NCI-H2196 (cell line): Measurements from ENCODE around the gene CLCNKB.
A peak's percentile ranks its signal among the peaks of the same experiment; 100 is the strongest.
"Not testable (repeated sequence)": the region's sequence is repeated elsewhere in the genome, so short reads cannot be mapped to it uniquely, and the experiment has no call there.

Source experiments
- DNase-seq: peaks from one replicate; lab custom pipeline; 2025; ENCODE audit not compliant: unreplicated experiment; lab: John Stamatoyannopoulos, UW

Gene CLCNKB

DNA sequence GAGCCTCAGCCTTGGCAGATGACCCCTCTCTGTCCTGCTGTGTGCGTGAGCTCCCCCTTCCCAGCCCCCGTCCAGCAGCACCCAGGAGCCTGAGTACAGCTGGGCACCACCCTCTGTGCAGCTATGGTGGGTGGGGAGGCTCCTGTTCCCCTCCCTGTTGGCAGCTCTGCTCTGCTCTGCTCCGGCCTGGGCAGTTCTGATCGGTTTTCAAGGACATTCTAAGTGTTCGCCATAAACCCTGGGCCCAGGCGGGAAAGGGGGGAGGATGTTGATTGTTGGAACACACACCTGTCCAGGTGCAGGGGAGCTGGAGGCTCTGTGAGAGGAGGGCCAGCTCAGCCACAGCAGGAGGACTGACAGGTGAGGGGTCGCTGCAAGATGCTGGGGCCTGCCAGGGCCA is at the start of gene CLCNKB:
Gene CLCNKB (plus strand): TSS at position 262 of the 400 bp plus-strand sequence. CDS start 711 bp downstream, outside the sequence.
- DNase-seq, result peak; percentile 54

GRCh38 chr1:15994081-15994480 is 49.5 kb upstream of the CLCNKB start:
- DNase-seq, result no peak

DNA sequence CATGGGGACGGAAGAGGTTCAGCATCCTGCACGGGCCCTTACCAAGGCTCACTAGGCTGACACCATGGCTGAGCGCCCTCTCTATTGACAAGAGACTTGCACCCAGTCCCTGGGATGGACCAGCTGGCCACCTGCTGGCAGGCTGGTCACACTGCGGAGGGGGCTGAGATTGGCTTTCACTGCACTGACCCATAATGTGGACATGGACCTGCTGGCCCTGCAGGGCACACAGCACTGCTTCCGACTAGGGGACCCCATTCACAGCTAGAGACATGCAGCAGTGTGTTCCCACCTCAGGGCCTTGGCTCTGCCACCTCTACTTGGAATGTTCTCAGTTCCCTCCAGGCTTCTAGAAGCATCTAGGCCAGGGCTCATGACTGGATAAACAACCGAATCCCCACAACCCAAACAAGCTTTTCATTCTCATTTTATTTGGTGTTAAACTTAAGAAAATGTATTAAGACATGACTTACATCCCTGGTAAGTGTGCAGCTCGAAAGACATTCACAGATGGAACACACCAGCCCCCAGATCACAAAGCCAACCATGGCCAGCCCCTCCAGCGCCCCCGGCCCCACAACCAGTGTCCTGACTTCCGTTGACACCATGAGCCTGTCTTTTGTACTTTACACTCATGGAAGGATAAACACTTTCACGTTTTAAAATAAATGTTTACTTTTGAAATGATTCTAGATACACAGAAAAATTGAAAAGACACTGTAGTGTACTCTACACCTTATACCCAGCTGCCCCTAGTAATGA is 48.8 kb upstream of the CLCNKB start:
- peak; percentile 67 for DNase-seq

DNA sequence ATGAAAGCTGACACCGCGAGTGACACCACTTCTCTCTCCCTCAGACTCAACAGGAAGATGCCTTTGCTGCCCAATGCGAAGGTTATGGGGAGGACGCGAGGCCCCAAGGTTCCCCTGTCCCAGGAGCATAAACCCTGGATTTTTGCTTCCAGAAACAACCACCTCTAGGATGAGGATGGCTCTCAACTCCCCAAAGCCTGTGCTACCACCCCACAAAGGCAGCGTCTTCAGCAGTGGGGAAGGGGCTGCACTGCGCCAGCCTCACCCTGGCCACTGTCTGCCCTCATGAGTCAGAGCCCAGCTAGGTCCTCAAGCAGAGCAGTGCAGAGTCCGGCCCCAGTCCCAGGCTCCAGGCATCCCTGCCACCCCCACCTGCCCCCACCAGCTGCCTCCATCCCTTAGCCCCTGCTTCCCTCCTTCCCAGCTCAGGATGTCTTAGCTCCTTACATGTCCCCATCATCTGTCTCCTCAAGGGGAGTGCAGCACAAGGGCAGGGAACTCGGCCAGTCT is 46.5 kb upstream of the CLCNKB start:
- DNase-seq, result no peak

GRCh38 chr1:15997637-15998280 is 45.8 kb upstream of the CLCNKB start:
- DNase-seq, result no peak

- no peak for DNase-seq
These were observed 44.7 kb upstream of the CLCNKB start for GRCh38 chr1:15998929-15999328.

- DNase-seq, result not testable (repeated sequence)
These were observed 42.3 kb upstream of the CLCNKB start for GRCh38 chr1:16001274-16001673.

- no peak for DNase-seq
These were observed 38.0 kb upstream of the CLCNKB start for GRCh38 chr1:16005597-16005996.

GRCh38 chr1:16006010-16006409 is 37.6 kb upstream of the CLCNKB start:
- DNase-seq, result no peak

GRCh38 chr1:16006552-16007485 is 36.8 kb upstream of the CLCNKB start:
- DNase-seq, result no peak

- no peak for DNase-seq
These were observed 35.8 kb upstream of the CLCNKB start for GRCh38 chr1:16007671-16008341.

DNA sequence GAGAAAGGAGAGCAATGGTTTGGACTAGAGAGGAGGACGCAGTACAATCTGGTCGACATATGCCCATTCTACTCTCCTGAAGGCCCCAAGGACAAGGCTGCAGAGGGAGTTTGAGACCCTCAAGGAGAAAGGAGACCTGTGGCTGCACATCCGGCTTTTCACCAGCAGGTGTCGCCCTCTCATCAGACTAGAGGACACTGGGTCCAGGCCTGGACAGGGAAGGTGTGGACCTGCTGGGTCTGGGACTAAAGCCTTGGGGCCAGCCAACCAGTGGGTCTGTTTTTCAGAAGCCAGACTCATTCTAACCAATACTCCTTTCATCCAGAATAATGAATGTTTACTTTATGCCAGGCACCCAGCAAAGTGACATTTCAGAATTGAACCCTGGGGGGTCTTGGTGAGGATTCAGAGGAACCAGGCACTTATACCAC is 34.5 kb upstream of the CLCNKB start:
- peak; percentile 76 for DNase-seq

DNA sequence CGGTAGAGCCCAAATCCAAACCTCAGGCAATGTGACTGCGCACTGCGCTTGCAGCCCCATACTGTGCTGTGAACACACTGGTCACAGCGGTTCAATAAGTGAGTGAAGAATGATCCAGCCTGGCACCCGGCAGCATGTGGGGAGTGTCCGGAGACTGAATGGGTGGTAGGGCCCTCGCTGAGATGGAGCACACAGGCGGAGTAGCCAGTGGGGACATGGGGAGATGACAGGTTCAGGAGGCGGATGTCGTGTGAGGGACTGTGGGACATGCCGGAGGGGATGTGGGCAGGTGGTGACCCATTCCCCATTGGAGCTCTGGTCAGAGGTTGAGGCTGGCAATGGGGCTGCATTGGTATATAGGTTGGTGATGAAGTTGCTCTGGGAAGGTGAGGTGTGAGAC is 33.9 kb upstream of the CLCNKB start:
- DNase-seq, result no peak

DNA sequence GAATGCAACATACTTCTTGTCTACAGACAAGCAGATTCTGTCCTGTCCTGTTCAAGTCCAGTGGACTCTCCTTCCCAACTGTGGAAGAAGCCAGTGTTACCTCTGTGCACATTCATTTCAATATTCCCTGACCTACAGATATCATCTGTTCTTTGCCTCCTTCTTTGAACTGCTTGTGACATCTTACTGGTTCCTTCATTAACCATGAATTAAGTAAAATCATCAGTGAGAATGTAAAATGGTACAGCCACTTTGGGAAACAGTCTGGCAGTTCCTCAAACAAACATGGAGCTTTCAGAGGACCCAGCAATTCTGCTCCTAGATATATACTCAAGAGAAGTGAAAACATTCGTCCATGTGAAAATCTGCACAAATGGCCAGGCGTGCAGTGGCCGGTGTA is 32.7 kb upstream of the CLCNKB start:
- no peak for DNase-seq

DNA sequence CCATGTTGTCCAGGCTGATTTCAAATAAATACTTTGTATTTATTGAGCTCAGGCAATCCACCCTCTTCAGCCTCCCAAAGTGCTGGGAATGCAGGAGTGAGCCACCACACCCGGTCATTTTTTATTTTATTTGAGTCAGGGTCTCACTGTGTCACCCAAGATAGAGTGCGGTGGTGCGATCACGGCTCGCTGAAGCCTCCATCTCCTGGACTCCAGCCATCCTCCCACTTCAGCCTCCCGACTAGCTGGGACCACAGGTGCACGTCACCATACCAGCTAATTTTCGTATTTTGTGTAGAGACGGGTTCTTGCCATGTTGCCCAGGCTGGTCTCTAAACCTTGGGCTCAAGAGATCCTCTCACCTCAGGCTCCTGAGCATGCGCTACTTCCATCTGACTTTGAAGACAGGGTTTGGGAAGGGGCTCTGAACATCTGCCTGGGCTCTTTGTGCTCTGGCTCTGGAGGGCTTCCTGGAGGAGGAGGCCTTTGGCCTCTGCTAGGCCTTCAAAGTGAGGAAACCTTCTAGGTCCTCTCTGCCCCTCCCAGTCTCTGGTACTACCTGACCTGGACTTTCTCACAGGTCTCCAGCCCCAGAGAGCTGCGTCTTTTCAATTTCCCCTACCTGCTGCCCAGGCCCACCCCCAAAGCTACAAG is 31.5 kb upstream of the CLCNKB start:
- DNase-seq, result no peak

GRCh38 chr1:16012590-16013219 is 30.9 kb upstream of the CLCNKB start:
- peak; percentile 68 for DNase-seq

- DNase-seq, result peak; percentile 50
These were observed 30.2 kb upstream of the CLCNKB start for GRCh38 chr1:16013220-16013907.

- DNase-seq, result no peak
These were observed 29.7 kb upstream of the CLCNKB start for GRCh38 chr1:16013908-16014258.
